Tongue (tissue), 2 donors: ENCODE measurements around the gene UGT1A9. TPM values are rescaled to one million over a fixed set of nuclear protein-coding genes. Genes with fewer than 3 reads are reported as not detected.
"Not testable (repeated sequence)": the region's sequence is repeated elsewhere in the genome, so short reads cannot be mapped to it uniquely, and the experiment has no call there.

ENCODE experiments used
- DNase-seq: peaks from one replicate; pipeline ENCODE4 v3.0.0-alpha.2; 2015
- total RNA-seq: library from RNA; depleted of rRNA; stranded (reverse); fragments of >200 nt; gene quantifications from one replicate; pipeline ENCODE4 v1.2.3, GENCODE V29; 2014

Gene UGT1A9
- total RNA-seq, 1 donor from 2014 or later: not detected

DNA sequence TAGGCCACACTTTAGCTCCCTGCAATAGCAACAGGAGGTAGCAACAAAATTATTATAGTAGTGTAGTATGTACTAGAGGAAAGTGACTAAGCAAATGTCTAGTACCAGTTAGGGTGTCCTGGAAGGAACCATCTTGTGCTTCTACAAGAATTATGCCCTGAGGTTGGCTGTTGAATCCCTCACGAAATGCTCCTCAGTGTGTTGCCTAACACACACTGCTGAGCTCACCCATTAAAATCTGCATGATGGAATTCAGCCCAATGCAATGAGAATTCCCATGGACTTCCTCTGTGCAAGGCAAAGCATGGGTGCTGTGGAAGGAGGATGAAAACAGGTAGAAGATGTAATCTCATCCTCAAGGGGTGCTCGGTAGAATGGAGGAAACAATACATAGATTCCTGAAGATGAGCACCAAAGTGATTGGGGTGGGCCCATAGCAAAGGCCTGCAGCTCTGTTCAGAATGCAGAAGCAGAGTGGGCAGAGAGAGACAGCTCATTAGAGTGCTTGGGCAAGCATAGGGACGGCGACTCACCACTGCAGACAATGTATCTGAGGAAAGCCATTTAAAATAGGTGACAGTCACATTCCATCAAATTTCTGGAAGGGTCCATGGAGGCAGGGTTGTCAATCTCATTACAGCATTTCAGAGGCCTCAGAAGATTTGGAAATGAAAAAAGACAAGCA is 8.8 kb downstream of the UGT1A9 start:
- DNase-seq: no peak

DNA sequence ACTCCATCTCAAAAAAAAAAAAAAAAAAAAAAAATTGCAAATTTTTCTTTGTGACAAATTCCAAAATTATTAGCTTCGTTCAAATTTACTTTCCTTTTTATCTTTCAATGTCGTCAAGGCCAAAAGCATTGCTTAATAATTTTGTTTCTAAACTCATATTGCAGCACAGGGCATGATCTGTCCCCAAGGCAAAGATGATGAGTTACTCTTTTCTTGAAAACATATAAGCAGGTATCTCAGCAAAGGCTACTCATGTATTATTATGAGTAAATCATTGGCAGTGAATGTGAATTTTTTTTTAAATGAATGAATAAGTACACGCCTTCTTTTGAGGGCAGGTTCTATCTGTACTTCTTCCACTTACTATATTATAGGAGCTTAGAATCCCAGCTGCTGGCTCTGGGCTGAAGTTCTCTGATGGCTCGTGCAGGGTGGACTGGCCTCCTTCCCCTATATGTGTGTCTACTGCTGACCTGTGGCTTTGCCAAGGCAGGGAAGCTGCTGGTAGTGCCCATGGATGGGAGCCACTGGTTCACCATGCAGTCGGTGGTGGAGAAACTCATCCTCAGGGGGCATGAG is 9.9 kb downstream of the UGT1A9 start, which contains the start of gene UGT1A7:
Gene UGT1A7, plus strand, starts transcription at position 381 of the 579 bp plus-strand sequence. Its CDS starts 37 bp downstream, at position 418.
- DNase-seq: no peak

DNA sequence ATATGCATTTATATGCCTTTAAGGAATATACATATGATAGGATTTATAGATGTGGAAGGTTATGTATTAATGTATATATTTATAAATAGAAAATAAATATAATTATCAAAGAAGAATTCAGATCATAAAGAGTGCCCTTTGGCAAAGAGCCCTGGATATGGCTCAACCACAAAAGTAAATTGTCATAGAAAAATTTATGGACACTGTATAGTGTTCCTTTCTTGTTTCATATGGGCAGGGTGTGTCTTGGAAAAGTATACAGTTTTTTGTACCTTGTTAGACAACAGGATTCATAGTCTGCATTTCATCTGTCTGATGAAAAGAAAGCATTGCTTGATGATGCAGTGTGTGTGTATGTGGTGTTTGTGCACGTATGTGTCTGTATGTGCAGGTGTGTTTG is 12.9 kb downstream of the UGT1A9 start:
- DNase-seq: no peak

DNA sequence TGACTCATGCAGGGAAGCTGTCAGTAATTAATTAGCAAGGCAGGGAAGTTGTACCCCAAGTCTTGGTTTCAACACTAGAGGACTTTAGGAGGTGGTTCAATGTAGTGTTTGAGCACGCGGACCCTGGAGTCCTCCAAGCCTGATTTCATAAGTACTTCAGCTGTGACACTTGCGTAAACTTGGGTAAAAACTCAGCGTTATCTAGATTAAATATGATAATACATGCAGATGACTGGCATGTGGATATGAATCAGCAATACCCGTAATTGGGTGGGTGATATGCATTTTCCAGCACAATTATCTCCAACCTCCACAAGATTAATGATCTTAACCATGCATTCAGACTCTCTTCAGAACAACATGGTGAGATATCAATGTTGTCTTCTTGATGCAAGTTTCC is 15.2 kb downstream of the UGT1A9 start:
- no peak for DNase-seq

- no peak for DNase-seq
Observed at GRCh38 chr2:233688341-233688740, 16.6 kb downstream of the UGT1A9 start.

GRCh38 chr2:233689031-233689430 is 17.3 kb downstream of the UGT1A9 start:
- DNase-seq: no peak

DNA sequence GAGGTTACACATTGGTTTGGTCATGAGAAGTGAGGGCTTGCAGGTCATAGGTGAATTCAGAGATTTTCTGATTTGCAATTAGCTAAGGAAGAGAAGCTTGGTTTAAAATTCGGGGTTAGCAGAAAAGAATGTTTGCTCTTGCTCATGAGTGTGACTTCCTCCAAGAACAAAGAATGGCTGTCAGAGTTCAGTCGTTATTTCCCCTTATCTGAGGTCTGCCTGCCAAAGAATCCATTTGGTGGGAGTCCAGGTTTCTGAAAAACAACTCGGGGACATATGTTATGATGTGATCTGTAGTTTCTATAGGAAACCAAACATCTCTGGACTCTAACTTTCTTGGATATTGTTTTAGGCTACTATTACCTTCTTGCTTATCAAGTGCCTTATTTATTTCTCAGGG is 17.8 kb downstream of the UGT1A9 start:
- DNase-seq: no peak

DNA sequence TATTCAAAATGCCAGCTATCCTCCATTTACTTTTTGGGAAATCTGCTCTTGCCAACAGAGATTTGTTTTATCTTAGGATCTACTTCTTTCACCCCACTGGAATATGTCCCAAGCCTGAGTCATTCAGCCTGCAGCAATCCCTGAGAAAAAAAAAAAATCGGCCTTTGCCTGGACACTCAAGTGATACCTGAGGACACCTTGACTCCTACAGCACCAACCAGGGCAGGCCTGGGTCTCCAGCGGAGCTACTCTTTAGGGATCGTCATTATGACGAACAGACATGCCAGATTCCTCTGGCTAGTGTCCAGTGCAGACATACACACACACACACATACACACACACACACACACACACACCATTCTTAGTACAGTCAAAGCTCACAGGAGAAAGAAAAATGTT is 18.7 kb downstream of the UGT1A9 start:
- DNase-seq: no peak

GRCh38 chr2:233691443-233692433 is 20.0 kb downstream of the UGT1A9 start:
- DNase-seq: peak; percentile 30

GRCh38 chr2:233692648-233693047 is 20.9 kb downstream of the UGT1A9 start, which contains the start of gene UGT1A6:
UGT1A6 (plus strand) TSS chr2:233692890; CDS start chr2:233693005, 115 bp downstream.
- no peak for DNase-seq

DNA sequence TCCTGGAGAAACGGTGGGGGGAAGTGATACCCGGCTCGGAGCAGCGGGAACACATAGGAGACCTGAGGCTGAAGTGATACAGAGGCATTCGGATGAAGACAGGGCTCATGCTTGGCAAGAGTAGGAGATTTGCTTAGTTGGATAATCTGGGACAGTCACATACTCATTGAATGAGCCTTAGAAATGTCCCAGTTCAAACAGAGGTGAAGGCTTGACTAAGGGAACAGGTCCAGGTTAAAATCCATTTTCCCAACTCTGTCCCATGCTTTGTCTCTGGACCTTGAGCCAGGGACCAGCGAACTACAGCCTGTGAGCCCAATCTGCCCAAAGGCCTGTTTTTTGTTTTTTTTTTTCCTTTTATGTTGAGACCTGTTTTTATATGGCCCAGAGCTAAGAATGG is 22.3 kb downstream of the UGT1A9 start:
- no peak for DNase-seq

DNA sequence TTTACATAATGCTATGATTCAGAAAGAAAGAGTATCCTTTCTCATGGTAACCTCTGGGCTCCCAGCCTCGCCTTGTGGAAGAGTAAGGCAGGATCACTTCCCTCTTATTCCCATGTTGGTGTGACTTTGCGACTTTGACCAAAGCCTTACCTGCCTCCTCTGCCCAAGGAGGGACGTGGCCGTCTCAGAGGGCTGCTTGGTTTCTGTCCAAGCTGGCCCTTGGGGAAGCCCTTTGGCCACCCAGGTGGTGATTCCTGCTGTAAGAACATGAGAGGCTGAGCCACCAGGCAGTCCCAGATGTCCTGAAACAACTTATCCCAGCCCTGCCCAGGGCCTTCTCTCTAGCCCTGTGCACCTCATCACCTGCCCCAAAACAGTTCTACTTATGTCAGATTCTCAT is 27.0 kb downstream of the UGT1A9 start:
- DNase-seq: no peak

GRCh38 chr2:233699424-233700027 is 27.8 kb downstream of the UGT1A9 start:
- DNase-seq: no peak

GRCh38 chr2:233700028-233700635 is 28.4 kb downstream of the UGT1A9 start:
- no peak for DNase-seq

DNA sequence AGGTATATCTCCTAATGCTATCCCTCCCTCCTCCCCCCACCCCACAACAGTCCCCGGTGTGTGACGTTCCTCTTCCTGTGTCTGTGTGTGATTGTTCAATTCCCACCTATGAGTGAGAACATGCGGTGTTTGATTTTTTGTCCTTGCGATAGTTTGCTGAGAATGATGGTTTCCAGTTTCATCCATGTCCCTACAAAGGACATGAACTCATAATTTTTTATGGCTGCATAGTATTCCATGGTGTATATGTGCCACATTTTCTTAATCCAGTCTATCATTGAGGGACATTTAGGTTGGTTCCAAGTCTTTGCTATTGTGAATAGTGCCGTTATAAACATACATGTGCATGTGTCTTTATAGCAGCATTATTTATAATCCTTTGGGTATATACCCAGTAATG is 29.1 kb downstream of the UGT1A9 start:
- DNase-seq: not testable (repeated sequence)

- no peak for DNase-seq
Observed at GRCh38 chr2:233702238-233702637, 30.5 kb downstream of the UGT1A9 start.

DNA sequence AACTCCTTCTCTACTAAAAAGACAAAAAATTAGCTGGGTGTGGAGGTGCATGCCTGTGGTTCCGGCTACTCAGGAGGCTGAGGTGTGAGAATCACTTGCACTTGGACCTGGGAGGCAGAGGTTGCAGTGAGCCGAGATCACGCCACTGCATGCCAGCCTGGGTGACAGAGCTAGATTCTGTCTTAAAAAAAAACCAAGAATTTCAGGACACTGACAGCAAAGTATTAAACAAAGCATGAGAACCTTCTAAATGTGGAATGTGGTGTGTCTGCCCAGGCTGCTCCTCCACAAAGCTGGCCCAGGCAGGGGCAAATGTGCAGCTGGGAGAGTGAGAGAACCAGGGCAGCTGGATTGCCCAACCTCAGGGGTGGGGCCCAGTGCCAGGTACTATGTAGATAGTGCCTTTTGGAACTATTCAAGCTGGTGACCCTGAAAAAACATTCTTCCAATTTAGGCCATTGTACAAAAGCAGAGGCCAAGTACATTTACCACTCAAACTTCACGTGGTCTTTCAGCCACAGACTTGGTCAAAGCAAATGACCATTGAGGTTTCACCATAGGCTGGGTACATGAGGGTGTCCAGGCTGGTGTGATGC is 34.3 kb downstream of the UGT1A9 start:
- DNase-seq: peak; percentile 4

DNA sequence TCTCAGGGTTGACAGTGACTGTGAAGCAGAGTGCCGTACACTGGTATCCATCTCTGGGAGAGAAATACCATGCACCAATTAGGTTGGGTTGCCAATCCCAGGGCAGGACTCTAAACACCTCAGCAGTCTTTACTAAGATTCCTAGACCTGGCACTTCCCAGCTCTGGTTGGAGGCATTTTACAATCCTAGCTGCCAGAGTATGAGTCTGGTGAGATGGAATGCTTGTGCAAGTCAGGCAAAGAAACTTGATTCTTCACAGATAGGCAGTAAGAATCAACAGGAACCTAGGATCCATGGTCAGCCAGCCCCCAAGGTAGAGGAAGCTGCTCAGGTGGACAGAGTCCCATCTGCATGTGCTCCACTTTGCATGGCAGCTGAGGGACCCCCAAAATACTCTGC is 35.0 kb downstream of the UGT1A9 start:
- DNase-seq: no peak

- no peak for DNase-seq
Observed at GRCh38 chr2:233707940-233708644, 36.4 kb downstream of the UGT1A9 start.

DNA sequence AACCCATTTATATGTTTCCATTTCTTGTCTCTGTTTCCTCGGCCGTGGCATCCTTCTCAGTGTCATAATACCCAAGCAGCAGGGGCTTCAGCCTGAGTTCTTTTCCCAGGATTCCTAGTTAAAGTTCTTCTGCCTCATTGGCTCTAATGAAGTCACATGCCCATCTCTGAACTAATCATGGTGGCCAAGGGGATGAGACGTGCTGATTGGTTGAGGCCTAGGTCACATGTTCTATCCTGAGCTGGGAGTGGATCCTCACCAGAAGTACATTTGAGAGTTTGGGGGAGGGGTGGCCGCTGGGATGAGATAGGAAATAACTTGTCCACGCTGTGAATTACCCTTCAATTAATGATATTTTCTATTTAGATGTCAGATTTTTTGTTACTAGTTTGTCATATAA is 37.2 kb downstream of the UGT1A9 start:
- no peak for DNase-seq
